Activated CD8-positive, alpha-beta memory T cell treated with anti-CD3 and anti-CD28 coated beads, Interleukin-2, amount 50 U/mL, for 1 hour (primary cell): ENCODE results near the gene ACR.
"Not testable (repeated sequence)": the region's sequence is repeated elsewhere in the genome, so short reads cannot be mapped to it uniquely, and the experiment has no call there.

Source experiments
- DNase-seq: peaks from one replicate; pipeline ENCODE4 v3.0.0-alpha.2; 2020; ENCODE audit errors: extremely low read depth

The ACR gene

DNA sequence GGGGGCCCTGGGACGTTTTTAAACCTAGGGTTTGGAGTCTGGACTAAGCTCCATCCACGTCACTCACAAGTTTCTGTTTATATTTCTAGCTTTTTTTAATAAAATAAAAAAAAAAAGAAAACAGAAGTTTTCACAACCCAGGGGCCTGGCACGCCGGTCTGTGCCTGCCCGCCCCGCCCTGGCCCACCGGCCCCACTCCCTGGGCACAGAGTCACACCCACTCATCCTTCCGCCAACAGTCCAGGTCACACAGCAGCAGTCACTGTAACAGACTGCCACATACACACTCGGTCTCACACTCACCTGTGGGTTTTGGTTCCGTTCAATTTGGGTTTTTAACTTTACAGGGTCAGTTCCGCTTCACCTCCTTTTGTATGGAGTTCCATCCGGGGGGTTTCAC lies 5.3 kb upstream of the ACR start:
- no peak for DNase-seq

- DNase-seq: no peak
Observed at GRCh38 chr22:50733521-50734342, 4.3 kb upstream of the ACR start.

DNA sequence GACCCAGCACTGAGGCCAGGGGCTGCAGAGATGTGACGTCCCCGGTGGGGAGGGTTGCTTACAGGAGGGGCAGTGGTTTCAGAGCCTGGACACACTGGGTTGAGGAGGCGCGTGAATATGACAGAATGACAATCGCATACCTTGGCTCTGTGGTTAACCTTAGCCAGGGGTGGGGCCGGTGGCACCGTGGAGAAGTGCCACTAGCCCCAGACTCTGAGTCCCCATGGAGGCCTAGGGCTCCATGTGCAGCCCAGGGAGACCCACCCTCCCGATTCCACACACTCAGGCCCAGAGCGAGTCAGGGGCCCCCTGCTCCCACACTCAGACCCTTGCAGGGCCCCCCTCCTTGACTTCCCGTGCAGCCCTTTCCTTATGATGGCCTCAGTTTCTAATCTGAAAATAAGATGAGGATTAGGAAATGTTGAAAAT lies 3.6 kb upstream of the ACR start:
- DNase-seq: no peak

GRCh38 chr22:50734986-50735738 lies 2.8 kb upstream of the ACR start:
- no peak for DNase-seq

DNA sequence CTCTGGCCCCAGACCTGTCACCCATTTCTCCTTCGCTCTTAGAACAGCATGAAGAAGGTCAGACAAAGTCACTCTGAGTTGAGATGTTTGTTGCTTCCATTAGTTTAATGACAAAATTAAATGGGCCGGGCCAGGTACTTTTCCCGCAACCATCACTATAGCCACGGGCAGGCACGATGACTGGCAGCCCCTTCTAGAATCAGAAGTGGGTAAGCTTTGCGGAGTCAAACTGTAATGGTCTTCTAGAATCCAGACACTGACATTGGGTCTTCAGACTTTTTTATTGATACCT lies 2.3 kb upstream of the ACR start:
- DNase-seq: no peak

GRCh38 chr22:50738649-50739227 lies 734 bp downstream of the ACR start:
- DNase-seq: no peak

- DNase-seq: no peak
Observed at GRCh38 chr22:50739279-50739691, 1.3 kb downstream of the ACR start.

DNA sequence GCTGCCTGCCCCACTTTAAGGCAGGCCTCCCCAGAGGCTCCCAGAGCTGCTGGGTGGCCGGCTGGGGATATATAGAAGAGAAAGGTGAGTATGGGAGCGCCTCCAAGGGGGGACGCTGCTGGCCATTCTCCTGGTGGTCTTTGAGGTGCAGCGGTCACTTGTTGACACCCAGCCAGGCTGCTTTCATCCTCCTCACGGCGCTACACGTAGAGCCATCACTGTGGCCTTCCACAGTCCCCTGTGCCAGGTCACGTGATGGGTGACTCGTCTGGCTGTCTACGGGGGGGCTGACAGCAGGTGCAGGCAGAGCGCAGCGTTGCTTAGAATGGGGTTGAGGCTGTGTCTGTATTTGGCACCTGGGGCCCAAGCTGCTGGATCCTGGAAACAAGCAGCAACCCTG lies 1.9 kb downstream of the ACR start:
- DNase-seq: no peak

GRCh38 chr22:50740714-50741113 lies 2.7 kb downstream of the ACR start:
- not testable (repeated sequence) for DNase-seq

DNA sequence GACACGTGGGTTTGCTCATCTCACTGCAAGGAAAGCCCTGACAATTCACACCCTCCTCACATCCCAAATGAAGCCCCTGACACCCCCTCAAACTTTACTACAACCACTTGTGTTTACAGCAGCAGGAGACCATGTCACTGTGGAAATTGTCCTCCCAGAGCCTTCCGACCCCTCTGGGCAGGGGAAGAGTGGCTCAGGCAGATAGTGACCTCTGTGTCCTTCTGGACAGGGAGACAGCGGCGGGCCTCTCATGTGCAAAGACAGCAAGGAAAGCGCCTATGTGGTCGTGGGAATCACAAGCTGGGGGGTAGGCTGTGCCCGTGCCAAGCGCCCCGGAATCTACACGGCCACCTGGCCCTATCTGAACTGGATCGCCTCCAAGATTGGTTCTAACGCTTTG lies 6.4 kb downstream of the ACR start:
- DNase-seq: not testable (repeated sequence)

GRCh38 chr22:50747521-50747920 lies 9.5 kb downstream of the ACR start:
- DNase-seq: not testable (repeated sequence)

GRCh38 chr22:50748630-50749029 lies 10.6 kb downstream of the ACR start:
- not testable (repeated sequence) for DNase-seq

- not testable (repeated sequence) for DNase-seq
Observed at GRCh38 chr22:50749302-50750074, 11.5 kb downstream of the ACR start.

- not testable (repeated sequence) for DNase-seq
Observed at GRCh38 chr22:50755251-50755650, 17.2 kb downstream of the ACR start.

GRCh38 chr22:50756406-50756805 lies 18.4 kb downstream of the ACR start:
- not testable (repeated sequence) for DNase-seq

- DNase-seq: not testable (repeated sequence)
Observed at GRCh38 chr22:50756949-50757491, 19.0 kb downstream of the ACR start.

DNA sequence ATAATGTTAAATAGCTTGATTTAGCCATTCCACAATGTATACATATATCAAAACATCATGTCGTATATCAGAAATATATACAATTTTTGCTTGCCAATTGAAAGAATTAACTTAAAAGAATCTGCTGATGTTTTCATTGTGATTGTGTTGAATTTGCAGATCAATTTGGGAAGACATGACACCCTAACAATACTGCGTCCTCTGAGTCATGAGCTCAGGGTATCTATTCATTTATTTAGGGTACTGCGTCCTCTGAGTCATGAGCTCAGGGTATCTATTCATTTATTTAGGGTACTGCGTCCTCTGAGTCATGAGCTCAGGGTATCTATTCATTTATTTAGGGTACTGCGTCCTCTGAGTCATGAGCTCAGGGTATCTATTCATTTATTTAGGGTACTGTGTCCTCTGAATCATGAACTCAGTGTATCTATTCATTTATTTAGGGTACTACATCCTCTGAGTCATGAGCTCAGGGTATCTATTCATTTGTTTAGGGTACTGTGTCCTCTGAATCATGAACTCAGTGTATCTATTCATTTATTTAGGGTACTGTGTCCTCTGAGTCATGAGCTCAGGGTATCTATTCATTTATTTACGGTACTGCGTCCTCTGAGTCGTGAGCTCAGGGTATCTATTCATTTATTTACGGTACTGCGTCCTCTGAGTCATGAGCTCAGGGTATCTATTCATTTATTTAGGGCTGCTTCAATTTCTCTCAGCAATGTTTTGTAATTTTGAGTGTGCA lies 21.8 kb downstream of the ACR start:
- not testable (repeated sequence) for DNase-seq

DNA sequence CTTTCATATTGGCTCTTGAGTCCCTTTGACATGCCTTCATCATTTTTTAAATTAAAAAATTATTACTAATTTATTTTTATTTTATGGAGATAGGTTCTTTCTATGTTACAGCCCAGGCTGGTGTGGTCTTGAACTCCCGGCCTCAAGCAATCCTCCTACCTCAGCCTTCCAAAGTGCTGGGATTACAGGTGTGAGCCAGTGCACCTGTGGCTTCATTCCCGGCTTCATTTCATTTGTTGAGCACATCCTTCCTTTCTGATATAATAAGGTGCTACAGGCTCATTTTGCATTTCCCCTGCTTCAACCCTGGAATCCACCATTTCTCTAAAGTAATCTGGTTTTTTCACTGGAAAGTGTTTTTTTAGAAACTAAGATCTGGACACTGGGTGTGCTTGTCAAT lies 23.8 kb downstream of the ACR start:
- DNase-seq: not testable (repeated sequence)

DNA sequence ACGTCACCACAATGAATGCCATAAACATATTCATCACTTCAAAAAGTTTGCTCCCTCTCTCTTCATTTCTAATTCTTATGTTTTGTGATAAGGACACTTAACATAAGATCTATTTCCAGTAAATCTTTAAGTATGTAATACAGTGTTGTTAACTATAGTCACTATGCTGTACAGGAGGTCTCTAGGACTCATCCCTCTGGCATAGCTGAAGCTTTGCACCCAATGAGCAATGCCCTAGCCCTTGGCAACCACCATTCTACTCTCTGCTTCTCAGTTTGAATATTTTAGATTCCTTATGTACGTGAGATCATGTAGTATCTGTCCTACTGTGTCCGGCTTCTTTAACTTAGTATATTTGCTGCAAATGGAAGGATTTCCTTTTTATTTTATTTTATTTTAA lies 26.3 kb downstream of the ACR start:
- DNase-seq: not testable (repeated sequence)

DNA sequence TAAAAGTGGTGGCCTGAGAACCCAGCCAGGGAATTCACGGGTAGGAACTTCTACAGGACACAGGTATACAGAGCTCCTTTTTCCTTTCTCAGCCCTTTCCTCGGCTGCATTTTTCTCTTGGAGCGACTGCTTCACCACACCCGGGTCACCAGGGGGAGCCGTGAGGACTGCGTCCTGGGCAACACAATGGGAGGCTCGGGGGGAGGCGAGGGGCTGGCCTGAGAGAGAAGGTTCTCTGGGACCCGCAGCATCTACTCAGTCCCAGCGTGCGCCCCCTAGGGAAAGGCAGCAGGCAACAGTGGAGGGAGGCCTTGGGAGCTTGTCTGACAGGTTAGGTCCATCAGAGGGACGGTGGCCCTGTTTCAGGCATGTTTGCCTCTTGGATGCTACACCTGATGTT lies 37.1 kb downstream of the ACR start:
- not testable (repeated sequence) for DNase-seq

DNA sequence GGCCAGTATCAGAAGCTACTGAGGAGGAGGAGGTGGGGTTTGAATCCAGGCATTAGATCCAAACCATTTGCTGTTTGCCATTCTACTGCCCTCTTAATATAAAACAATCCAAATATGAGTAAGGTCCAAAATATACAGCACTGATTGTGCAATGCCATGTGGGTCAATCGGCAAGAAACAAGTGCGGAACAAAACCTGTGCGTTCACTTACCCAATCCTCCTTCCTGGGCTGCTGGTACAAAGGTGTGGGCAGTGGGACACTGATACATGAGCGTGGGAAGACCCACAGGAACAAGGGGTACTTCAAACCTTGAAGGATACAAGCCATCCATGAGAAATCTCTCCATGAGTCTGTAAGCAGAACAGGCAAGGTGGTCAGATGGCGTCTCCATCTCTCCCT lies 39.6 kb downstream of the ACR start:
- not testable (repeated sequence) for DNase-seq
